GM19193 (cell line): ENCODE results near the gene MLLT3.

Experiments used
- POLR2A ChIP-seq: IDR thresholded peaks from 4 replicates; pipeline ENCODE4 v1.6.1; 2011; ENCODE audit not compliant: insufficient read depth, insufficient read length; ENCODE audit errors: extremely low read depth

MLLT3 gene

GRCh38 chr9:20559231-20559890 lies 62.9 kb downstream of the MLLT3 start:
- no peak for TF ChIP-seq POLR2A

GRCh38 chr9:20558566-20559016 lies 63.7 kb downstream of the MLLT3 start:
- no peak for TF ChIP-seq POLR2A

- TF ChIP-seq POLR2A: no peak
Observed at GRCh38 chr9:20557890-20558565, 64.3 kb downstream of the MLLT3 start.

- TF ChIP-seq POLR2A: no peak
Observed at GRCh38 chr9:20557285-20557684, 65.0 kb downstream of the MLLT3 start.

- TF ChIP-seq POLR2A: no peak
Observed at GRCh38 chr9:20553558-20554149, 68.6 kb downstream of the MLLT3 start.

GRCh38 chr9:20552874-20553557 lies 69.3 kb downstream of the MLLT3 start:
- no peak for TF ChIP-seq POLR2A

- no peak for TF ChIP-seq POLR2A
Observed at GRCh38 chr9:20551835-20552234, 70.5 kb downstream of the MLLT3 start.

- TF ChIP-seq POLR2A: no peak
Observed at GRCh38 chr9:20551236-20551635, 71.1 kb downstream of the MLLT3 start.

- TF ChIP-seq POLR2A: no peak
Observed at GRCh38 chr9:20550326-20550725, 72.0 kb downstream of the MLLT3 start.

- TF ChIP-seq POLR2A: no peak
Observed at GRCh38 chr9:20549053-20549452, 73.2 kb downstream of the MLLT3 start.

GRCh38 chr9:20545023-20545622 lies 77.2 kb downstream of the MLLT3 start:
- no peak for TF ChIP-seq POLR2A

GRCh38 chr9:20540169-20540863 lies 82.0 kb downstream of the MLLT3 start:
- TF ChIP-seq POLR2A: no peak

GRCh38 chr9:20538956-20539355 lies 83.3 kb downstream of the MLLT3 start:
- no peak for TF ChIP-seq POLR2A

- TF ChIP-seq POLR2A: no peak
Observed at GRCh38 chr9:20538092-20538491, 84.2 kb downstream of the MLLT3 start.

- no peak for TF ChIP-seq POLR2A
Observed at GRCh38 chr9:20537294-20537693, 85.0 kb downstream of the MLLT3 start.

- TF ChIP-seq POLR2A: no peak
Observed at GRCh38 chr9:20532584-20532983, 89.7 kb downstream of the MLLT3 start.
